ENCODE measurements around the gene KANK2.

The KANK2 gene

DNA sequence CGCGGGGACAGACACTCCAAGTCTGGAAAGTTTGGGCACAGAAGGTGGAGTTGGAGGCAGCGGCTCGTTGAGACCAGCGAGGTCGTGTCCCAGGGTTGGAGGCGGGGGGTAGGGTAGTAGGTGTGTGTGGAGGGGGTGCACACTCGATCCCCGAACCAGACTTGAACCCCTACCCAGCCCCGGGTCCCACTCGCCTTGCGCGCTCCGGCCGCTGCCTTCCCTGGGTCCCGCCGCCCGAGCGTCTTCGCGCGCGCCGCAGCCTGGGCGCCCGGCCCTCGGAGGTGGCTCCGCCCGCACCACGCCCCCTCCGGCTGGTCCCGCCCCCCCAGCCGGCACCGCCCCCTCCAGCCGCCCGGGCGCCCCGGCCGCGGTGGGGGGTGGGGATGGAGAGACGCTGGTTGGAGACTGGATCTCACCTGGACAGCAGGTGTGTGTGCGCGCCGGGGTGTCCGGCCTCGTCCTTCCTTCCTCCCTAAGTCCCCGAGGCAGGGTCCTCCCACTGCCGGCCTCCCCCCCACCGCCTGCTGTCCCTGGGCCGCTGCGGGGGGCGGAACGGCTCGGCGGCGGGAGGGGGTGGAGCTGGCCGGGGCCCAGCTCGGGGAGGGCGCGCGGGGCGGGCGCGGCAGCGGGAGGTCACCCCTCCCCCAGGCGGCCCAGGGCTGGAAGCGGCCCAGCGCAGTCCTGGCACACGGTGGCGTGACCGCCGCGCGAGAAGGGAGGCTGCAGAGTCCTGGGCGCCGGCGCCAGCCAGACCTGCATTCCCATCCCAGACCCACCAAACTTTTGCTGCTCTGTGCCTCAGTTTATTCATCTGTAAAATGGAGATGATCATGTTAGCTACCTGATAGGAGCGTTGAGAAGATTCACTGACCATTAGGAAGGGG, at the start of gene KANK2:
Gene KANK2 (minus strand): TSS at position 255 of the 884 bp plus-strand sequence. CDS start 3,034 bp downstream, outside the sequence.
- peak; percentile 42 for DNase-seq (ENCODE audit: low read depth)

DNA sequence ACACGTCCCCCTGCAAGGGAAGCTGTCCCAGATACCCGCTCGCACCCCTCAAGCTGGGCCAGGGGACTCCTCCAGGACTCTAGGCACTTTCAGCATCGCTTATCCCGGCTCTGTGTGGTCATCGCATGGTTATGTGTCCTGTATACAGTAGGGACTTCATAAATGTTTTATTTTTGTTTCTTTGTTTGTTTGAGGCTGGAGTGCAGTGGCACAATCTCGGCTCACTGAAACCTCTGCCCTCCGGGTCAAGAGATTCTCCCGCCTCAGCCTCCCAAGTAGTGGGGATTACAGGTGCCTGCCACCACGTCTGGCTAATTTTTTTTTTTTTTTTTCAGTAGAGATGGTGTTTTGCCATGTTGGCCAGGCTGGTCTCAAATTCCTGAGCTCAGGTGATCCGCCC, 49.6 kb upstream of the KANK2 start:
- DNase-seq (ENCODE audit: low read depth) = no peak

DNA sequence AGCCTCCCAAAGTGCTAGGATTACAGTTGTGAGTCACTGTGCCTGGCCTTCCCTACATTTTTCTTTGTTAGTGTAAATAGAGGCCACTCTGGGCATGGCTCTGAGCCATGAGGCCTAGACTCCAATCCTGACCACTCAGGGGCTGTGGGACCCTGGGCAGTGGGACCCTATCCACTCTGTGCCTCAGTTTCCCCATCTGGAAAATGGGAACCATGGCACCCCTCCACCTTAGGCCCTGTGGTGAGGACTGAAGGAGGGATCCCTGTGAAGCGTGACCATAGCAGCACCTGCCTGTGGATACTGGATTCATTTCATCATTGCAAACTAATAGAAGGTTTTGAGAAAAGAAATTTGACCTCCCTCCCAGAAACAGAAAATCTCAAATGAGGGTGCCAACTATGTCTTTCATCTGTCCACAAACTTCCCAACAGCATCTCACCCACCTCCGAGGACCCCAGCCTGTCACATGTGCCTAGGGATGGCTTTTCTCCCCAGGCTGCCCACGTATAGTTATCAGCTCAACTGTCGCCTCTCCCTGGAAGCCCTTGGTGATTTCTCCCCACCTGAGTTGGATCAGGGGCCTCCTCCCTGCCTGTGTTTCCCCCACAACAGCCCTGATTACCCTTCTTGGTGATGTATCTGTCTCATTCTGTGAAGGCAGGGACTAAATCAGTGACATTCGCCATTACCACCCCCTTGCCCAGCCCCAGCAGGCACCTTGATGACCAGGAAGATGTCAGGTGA, 47.7 kb upstream of the KANK2 start:
- DNase-seq (ENCODE audit: low read depth) = no peak

DNA sequence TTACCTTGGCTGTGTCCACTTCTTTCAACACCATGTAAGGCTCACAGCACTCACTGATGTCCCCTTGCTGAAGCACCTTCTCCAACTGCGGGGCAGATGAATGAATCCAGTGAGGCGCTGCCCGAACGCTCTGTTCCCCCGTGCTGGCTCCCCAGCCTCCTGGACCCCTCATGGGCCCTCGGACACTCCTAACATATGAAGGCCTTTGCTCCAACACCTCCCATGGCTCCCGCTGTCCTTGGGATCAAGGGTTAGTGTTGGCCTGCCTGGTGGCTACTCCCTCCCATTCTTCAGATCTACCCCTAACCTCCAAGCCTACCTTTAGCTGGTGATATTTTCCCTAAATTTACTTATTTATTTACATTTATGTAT, 46.4 kb upstream of the KANK2 start:
- DNase-seq (ENCODE audit: low read depth) = no peak

DNA sequence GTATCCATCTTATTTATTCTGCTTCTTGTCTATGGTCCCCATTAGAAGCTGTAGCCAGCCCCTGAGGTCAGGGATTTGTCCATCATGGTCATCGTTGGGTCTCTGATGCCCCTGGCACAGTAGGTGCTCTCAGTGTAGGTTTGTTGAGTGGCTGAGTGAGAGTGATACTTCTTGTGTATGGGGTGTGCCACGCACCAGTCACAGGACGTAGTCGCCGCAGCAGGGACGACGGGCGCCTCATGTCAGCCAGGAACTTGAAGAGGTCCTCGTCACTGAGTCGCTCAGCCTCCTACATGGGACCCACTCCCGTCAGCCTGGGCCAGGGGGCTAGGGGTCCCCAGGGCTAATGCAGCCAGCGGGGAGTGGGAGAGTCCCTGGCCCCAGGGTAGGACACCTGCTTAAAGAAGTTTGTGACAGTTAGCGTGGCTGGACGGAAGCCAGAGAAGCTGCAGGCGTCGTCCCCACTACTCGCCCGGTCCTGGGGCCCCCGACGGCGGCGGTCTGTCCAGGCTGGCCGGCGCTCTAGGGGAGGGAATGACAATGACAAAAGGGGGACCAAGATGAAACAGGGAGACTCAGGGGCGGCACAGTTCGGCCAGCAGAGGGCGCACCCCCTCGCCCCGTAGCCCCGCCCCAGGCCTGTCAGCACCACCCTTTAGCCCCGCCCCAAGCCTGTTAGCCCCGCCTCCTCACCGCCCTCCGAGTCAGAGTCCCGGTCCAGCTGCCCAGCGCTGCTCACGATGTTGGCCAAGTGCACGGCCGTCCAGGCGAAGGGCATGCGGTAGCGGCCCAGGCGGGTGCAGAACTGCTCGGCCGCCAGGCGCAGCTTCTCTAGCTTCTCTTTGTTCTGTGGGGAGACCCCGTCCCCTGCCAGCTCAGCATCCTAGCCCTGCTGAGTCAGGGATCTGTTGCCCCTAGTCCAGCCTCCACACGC, 45.8 kb upstream of the KANK2 start:
- peak; percentile 89 for DNase-seq (ENCODE audit: low read depth)

DNA sequence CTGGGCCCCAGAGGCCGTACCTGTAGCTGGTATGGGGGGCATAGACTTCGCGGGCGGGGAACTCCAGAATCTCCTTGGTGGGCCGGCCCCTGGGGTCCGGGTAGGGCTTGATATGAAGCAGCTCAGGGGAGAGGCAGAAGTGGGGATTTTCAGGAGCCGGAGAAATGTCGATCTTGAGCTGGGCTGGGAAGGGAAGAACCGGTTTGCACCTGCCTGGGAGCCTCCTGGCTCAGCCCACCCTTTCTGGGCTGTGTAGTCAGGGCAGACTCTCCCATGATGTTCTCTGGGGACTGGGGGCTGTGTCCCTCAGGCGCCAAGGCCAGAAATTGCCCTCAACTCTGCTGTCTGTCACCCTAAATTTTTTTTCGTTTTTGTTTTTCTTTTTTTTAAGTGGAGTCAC, 44.7 kb upstream of the KANK2 start:
- DNase-seq (ENCODE audit: low read depth) = no peak

DNA sequence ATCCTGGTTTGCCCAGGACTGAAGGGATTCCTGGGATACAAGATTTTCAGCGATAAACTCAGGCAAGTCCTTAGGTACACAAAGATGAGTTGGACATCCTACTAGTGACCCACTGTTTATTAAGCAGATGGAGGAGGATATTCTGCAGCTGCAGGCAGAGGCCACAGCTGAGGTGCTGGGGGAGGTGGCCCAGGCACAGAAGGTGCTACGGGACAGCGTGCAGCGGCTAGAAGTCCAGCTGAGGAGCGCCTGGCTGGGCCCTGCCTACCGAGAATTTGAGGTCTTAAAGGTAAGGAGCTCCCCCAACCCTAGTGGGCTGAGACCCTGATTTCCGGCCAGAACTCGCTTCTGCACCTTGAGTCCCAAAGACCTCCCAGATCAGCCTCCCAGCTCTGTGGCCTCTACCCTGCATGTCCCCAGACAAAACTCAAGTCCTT, 42.7 kb upstream of the KANK2 start:
- no peak for DNase-seq (ENCODE audit: low read depth)

DNA sequence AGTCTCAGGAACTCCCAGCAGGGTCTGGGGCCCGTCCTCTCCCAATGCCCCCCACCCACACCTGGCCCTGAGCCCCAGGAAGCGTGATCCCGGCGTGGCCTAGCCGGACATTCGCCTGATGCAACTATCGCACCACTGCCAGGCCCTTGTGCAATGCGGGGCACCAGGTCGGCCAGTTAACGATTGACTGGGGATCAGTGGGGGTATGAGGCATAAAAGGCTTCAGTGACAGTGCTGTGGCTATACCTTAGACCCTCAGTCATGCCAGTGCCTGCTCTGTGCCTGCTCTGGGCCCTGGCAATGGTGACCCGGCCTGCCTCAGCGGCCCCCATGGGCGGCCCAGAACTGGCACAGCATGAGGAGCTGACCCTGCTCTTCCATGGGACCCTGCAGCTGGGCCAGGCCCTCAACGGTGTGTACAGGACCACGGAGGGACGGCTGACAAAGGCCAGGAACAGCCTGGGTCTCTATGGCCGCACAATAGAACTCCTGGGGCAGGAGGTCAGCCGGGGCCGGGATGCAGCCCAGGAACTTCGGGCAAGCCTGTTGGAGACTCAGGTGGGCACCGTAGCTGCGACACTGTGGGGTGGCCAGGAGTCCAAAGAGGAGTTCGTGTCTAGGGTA, 42.1 kb upstream of the KANK2 start, which contains the start of gene ANGPTL8:
Gene ANGPTL8 (plus strand): TSS at position 243 of the 624 bp plus-strand sequence. CDS start 19 bp downstream, at position 262.
- DNase-seq (ENCODE audit: low read depth) = no peak

DNA sequence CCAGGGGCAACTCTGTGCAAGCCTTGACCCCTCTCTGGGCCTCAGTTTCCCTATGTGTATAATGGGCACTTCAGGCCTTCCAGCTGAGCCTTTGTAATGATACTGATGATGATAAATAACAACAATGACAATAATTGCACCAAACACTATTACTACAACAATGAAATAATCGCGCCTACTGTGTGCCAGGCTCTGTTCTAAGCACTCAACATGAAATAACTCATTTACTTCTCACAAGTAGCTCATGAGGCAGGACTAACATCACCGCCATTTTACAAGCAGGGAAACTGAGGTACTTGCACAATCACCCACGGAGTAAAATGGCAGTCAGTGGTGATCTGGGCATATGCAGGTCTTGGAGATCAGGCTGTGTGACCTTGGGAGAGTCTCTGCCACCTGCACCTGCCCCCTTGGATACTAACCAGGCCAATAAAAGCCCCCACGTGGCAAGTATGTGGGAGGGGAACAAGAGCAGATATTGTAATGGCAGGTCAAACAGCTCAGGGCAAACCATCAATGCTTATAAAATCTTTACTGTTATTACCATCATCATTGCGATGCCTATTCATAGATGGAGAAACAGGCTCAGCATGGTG, 41.5 kb upstream of the KANK2 start:
- DNase-seq (ENCODE audit: low read depth) = no peak

DNA sequence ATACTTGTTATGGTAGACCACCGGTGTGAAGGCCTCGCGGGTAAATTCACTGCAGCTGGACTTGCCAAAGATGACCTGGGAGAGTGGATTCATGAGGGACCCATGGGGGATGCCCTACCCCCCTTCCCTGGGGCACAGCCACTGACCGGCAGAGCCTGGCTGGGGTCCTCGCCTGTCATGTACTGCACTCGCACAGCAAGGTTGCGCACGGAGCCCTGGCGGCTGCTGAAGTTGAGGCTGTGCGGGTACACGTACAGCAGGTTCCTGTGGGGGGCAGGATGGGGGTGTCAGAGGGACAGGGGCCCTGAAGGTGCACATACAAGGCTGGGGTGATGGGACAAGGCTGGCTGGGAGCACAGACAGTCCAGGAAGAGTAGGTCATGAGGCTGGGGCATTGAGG, 40.7 kb upstream of the KANK2 start:
- no peak for DNase-seq (ENCODE audit: low read depth)

DNA sequence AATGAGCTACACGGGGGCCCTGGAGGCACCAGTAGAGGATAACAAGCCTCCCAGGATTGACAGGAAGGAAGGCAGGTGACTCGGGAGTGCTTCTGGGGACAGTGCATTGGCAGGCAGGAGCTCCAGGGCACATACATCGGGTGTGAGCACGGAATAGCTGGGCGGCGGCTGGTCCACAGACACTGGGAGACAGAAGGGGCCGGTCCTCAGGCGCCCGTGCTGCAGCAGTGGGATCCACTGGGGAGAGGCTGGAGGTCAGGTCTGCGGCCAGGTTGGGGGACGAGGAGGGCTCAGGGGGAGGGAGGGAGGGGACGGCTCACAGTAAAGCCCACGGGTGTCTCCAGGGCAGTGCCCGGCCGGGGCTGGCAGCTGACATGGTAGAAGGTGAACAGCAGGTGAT, 40.0 kb upstream of the KANK2 start:
- no peak for DNase-seq (ENCODE audit: low read depth)

DNA sequence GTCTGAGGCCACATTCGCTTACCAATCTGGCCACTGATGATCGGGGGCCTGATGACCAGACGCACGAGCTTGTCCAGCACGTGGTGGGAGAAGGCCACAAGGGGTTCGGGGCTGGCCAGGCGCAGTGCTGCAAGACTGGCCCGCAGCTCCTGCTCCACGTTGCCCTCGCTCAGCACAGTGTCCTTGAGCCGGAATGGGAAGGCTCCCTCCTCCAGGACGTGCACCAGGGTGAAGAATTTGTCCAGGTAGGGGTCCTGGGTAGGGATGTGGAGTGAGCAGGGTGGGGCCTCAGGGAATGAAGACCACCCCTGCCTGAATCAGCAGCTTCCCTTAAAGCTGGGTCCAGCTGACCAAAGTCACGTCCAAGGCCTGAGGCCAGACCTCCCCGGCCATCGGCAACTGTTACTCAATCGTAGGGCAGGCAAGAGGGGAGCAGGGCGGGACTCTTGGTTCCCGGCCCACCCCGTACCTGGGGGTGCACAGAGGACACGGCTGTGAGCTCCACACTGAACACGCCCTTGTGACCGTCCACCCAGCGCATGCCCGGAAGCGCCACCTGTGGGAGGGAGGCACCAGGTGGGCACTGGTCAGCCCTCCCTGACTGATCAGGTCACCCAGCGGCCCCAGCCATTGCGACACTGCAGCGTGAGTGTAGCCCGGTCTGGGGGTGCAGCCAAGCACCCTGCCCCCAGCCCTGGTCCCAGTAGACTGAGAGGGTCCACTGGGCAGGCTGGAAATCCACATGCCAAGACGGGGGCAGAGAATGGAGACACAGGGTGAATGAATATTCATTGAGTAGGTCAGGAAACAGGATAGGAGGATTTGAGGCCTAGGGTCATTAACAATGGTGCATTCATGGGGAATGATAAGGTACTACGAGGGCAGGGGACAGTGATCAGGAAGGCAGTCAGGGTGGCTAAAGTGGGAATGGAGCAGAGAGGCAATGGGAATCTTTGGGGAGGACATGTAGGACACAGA, 39.3 kb upstream of the KANK2 start:
- DNase-seq (ENCODE audit: low read depth) = no peak

DNA sequence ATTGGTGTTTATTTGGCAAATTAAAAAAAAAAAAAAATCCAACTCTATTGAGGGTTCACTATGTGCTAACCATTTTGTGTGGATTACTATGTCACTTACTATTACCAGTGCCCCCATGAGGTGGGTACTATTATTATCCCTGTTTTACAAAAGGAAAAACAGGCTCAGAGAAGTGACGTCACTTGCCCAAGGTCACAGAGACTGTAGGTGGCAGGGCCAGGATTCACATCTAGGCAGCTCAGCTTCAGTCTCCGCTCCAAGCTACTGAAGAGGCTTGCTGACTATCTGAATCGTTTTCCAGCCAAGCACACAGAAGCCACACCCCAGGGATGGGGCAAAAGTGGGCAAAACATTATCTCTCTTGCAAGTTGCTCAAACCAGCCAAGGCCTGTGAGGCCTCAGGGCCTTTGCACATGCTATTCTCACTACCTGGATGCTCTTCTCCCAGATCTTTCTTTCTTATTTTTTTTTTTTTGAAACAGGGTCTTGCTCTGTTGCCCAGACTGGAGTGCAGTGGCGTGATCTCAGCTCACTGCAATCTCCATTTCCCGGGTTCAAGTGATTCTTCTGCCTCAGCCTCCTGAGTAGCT, 37.2 kb upstream of the KANK2 start:
- no peak for DNase-seq (ENCODE audit: low read depth)

DNA sequence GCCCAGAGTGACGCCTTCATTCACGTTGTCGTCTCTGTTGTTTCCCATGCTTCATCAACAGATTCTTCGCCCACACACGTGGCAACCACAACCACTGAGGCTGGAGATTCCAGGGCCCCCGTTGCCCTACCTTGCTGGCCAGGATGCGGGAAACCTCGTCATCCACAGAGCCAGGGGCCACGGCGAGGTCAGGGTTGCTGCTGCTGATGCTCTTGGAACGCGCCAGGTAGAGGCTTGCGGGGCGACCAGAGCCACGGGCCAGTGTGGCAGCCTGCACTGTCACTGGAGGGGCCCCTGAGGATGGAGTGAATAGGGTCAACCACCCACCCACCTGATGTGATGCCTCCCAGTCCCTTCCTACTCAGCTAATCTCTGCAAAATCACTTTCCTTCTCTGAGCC, 35.7 kb upstream of the KANK2 start:
- DNase-seq (ENCODE audit: low read depth) = no peak

DNA sequence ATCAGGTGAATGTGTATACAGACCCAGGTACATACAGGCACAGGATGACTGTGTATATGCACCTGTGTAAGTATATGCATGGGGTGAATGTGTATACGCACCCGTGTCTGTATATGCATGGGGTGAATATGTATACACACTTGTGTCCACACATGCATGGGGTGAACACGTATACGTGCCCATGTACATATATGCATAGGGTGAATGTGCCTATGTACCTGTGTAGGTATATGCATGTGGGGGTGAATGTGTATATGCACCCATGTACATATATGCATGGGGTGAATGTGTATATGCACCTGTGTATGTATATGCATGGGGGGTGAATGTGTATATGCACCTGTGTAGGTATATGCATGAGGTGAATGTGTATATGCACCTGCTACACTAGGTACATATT, 35.2 kb upstream of the KANK2 start:
- DNase-seq (ENCODE audit: low read depth) = no peak

DNA sequence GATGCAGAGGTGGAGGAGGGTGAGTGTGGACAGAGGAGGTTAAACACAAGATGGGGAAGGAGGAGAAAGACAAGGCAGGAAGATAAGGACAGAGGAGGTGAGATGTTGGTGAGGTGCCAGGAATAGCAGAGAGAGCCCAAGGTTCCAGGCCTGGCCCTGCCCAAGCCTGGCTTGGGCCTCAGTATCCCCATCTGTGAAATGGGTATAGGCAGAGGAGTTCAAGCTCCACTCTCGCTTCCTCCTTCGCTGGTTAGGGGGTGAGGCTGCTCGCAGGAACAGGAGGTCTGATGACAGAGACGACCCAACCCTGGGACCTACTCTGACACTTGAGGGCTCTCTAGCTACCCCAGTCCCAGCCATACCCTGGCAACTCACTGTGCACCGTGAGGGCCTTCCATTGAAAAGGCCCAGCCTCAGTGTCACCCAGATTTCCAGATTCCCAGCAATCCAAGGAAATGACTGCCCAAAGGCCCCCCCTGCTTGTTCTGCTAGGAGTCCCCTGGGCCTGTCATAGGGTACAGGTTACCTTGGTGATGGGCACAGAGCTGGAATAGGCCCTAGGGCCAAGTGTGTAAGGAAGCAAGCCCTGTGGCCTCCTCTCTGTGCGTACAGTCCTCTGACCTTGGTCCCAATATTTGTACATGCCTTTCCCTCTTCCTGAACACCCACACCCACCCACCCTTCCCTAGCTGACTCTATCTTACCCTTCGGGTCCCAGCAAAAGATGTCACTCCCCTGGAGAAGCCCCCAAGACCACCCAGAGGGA, 33.5 kb upstream of the KANK2 start:
- no peak for DNase-seq (ENCODE audit: low read depth)

DNA sequence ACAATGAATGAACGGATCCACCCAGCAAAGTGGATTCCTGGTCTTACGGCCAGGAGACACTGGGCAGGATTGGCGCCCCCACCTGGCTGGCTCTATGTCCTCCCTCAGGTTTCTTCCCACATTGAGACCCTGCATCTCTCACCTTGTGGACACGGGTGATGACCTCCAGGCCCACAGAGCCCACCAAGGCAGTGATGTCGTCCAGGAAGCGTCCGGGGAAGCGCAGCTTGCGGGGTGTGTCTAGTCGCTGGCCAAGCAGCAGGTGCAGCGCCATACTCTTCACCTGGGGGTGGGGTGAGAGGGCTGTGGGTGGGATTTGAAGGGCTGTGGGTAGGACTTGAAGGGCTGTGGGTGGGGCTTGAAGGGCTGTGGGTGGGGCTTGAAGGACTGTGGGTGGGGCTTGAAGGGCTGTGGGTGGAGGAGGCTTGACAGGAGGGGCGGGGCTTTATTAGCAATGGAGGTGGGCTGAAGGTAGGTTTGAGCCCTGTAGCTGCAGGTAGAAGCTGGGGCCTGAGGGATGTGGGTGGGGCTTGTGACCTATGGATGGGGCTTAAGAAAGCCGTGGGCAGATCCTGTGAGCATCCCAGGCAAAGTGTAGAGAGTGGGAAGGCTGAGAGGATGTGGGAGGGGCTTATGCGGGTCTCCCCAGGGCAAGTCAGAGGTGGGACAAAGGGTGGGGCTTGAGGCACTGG, 30.0 kb upstream of the KANK2 start:
- DNase-seq (ENCODE audit: low read depth) = no peak

DNA sequence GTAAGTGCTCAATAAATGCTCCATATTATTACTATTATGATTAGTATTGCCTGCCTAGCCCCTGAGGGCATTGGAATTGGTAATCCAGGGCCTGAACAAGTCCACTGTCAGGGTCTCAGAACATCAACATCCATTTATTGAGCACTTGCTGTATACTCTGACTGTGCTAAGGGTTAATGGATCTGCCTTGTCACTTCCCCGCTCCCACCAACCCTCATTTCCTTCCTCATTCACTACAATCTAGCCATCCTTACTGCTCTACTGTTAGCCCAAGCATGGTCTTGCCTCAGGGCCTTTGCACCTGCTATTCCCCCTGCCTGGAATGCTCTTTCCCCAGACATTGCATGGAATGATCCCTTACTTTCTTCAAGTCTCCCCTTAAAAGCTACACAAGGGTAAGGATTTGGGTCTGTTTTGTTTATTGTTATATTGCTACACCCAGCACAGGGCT, 29.4 kb upstream of the KANK2 start:
- no peak for DNase-seq (ENCODE audit: low read depth)

Measured in stimulated activated CD8-positive, alpha-beta memory T cell treated with anti-CD3 and anti-CD28 coated beads, Interleukin-7, amount 100 ng/mL, for 24 hours (primary cell).